Measurements from ENCODE around the gene DUS3L. TPM values are rescaled to one million over a fixed set of nuclear protein-coding genes. Genes with fewer than 3 reads are reported as not detected.

Gene DUS3L
- total RNA-seq, 4 donors from 2014 or later = 36.0 to 107 (median 67.4) TPM

DNA sequence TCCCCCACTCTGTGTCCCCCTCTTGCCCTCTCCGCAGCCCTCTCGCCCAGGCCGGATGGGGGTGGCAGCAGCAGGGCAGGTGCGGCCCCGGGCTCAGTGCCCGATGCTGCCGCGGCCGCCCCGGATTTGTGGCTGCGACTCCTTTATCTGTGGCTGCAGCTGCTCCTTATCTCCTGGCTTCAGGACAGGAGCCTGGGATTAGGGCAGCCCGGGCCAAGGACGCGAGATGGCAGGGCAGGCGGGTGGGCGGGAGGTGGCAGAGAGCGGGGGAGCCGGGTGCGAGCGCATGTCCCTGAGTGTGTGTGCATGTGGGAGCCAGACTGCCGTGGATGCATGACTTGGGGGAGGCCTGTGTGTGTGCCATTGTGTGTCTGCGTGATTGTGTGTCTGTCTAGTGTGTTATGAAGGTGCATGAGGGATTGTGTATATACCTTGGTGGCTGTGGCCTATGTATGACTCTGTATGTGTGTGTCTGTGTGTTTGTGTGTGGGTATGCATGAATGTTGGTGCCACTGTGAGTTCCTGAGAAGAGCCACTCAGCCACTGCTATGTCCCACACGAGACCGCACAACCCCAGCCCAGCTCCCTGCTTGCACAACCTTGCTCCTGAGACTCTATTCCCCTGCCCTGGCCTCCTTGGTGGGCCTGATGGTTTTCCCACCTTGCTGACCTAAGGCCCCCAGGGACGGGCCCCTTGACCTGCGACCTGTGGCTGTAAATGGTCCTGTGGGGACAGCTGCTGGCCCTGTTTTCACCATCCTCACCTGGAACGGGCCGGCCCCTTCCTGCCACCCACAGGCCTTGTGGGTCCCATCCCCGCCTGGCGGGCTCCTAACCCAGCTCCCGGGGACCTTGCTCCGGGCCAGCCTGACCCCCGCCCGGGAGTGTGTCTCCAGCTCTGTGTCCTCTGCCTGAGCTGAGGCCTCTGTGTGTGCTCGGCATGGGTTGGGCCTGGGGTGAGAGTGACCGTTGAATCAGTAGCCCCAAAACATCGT lies 8.6 kb upstream of the DUS3L start:
- intact Hi-C loops (cut with DNase I; ENCODE audit: low total_unique reads) = loop anchor here (10.0 kb wide), 1 partner anchor 225 kb away; no protein-coding TSS in a partner anchor

DNA sequence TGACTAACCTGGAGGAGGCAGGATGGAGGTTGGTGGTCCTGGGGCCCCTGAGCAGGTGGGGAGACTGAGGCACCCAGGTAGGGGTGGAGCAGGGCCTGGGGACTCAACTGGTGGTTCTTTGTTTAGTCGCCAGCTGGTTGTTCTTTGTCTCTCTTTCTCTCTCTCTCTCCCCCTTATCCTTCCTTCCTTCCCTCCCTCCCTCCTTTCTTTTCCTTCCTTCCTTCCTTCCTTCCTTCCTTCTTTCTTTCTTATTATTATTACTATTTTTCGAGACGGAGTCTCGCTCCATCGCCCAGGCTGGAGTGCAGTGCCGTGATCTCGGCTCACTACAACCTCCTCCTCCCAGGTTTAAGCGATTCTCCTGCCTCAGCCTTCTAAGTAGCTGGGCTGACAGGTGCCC lies 7.3 kb upstream of the DUS3L start:
- TF ChIP-seq, protein P1, sequence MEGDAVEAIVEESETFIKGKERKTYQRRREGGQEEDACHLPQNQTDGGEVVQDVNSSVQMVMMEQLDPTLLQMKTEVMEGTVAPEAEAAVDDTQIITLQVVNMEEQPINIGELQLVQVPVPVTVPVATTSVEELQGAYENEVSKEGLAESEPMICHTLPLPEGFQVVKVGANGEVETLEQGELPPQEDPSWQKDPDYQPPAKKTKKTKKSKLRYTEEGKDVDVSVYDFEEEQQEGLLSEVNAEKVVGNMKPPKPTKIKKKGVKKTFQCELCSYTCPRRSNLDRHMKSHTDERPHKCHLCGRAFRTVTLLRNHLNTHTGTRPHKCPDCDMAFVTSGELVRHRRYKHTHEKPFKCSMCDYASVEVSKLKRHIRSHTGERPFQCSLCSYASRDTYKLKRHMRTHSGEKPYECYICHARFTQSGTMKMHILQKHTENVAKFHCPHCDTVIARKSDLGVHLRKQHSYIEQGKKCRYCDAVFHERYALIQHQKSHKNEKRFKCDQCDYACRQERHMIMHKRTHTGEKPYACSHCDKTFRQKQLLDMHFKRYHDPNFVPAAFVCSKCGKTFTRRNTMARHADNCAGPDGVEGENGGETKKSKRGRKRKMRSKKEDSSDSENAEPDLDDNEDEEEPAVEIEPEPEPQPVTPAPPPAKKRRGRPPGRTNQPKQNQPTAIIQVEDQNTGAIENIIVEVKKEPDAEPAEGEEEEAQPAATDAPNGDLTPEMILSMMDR (IDR thresholded peaks at IDR 0.05) = no peak
- TF ChIP-seq POLR2A (IDR thresholded peaks at IDR 0.05) = no peak
- no peak overlapping the region for H3K4me3 ChIP-seq (ENCODE audit: low read depth, poor library complexity, severe bottlenecking)
- no peak for DNase-seq (ENCODE audit: low spot score in 2 of 2)
- intact Hi-C loops (cut with DNase I; ENCODE audit: low total_unique reads) = no loop called here
- WGBS, 2 donors = 86 to 87% methylated on average over 8 of the region's 8 CpGs

More for the DNA sequence above, 8.6 kb upstream of the DUS3L start:
- H3K4me3 ChIP-seq (ENCODE audit: low read depth, poor library complexity, severe bottlenecking) = no peak overlapping the region
- no peak for DNase-seq (ENCODE audit: low spot score in 2 of 2)
- TF ChIP-seq, protein P1 (IDR thresholded peaks at IDR 0.05) = no peak
- TF ChIP-seq POLR2A (IDR thresholded peaks at IDR 0.05) = no peak
- WGBS, 2 donors = 66 to 68% methylated on average over 37 of the region's 37 CpGs

DNA sequence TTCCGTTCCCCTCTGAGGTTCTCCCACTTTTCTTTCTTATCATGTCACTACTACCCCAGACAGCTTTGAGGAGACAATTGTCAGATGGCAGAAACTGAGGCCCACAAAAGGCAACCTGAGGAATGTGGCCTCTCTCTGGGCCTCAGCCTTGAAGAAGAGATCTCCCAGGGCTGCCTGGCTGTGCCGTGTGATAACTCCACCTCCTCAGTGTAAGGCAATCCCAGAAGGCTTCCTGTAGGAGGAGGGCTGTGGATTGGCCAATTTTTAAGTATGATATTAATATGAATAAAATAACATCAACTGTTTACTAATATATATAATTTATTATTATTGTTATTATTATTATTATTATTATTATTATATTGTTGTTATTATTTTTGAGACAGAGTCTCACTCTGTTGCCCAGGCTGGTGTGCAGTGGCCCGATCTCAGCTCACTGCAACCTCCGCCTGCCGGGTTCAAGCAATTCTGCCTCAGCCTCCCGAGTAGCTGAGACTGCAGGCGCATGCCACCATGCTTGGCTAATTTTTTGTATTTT lies 4.5 kb upstream of the DUS3L start:
- intact Hi-C loops (cut with DNase I; ENCODE audit: low total_unique reads) = no loop called here
- no peak overlapping the region for H3K4me3 ChIP-seq (ENCODE audit: low read depth, poor library complexity, severe bottlenecking)
- no peak for TF ChIP-seq POLR2A (IDR thresholded peaks at IDR 0.05)
- TF ChIP-seq, protein P1 (IDR thresholded peaks at IDR 0.05) = no peak
- 84 to 91% methylated on average over 7 of the region's 7 CpGs for WGBS, 2 donors
- DNase-seq (ENCODE audit: low spot score in 2 of 2) = no peak

DNA sequence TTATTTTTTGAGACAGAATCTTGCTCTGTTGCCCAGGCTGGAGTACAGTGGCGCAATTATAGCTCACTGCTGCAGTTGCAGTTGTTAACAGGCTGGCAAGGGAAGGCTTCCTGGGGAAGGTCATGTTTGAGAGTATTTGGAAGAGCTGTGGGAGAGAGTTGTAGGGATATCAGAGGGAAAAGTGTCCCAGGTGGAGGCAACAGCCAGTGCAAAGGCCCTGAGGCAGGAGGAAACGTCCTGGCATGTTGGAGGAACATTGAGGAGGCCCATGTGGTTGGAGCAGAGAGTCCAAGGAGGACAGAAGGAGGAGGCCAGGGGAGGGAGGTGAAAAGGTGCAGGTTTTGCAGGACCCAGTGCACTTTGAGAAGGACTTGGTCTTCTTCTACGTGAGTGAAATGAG lies 2.2 kb upstream of the DUS3L start:
- intact Hi-C loops (cut with DNase I; ENCODE audit: low total_unique reads) = no loop called here
- whole genome bisulfite sequencing, 2 donors = 86 to 87% methylated on average over 3 of the region's 3 CpGs
- DNase-seq (ENCODE audit: low spot score in 2 of 2) = no peak
- H3K4me3 ChIP-seq (ENCODE audit: low read depth, poor library complexity, severe bottlenecking) = no peak overlapping the region
- TF ChIP-seq, protein P1 (IDR thresholded peaks at IDR 0.05) = no peak
- no peak for TF ChIP-seq POLR2A (IDR thresholded peaks at IDR 0.05)

DNA sequence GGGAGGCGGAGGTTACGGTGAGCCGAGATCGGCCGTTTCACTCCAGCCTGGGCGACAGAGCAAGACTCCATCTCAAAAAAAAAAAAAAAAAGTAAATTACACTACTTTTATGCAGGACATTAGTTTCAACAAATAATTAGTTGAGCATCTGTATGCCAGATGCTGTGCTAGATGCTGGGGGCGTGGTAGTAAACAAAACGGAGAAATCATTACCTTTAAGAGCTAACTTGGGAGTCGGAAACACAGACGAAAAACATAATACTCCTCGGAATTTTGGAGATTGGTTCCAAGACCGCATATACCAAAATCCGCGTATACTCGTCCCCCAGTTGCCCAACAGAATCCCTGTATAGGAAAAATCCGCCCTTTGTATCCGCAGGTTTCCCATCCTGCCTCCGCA lies 1.3 kb upstream of the DUS3L start:
- intact Hi-C loops (cut with DNase I; ENCODE audit: low total_unique reads) = no loop called here
- WGBS, 2 donors = 76 to 83% methylated on average over 18 of the region's 18 CpGs

More for the DNA sequence above, 1.3 kb upstream of the DUS3L start:
- no peak overlapping the region for H3K4me3 ChIP-seq (ENCODE audit: low read depth, poor library complexity, severe bottlenecking)
- no peak for DNase-seq (ENCODE audit: low spot score in 2 of 2)
- TF ChIP-seq, protein P1 (IDR thresholded peaks at IDR 0.05) = no peak
- TF ChIP-seq POLR2A (IDR thresholded peaks at IDR 0.05) = no peak
